HG02571 (cell line): ENCODE data around the gene CNST.
A peak's percentile ranks its signal among the peaks of the same experiment; 100 is the strongest.
"Not testable (repeated sequence)": the region's sequence is repeated elsewhere in the genome, so short reads cannot be mapped to it uniquely, and the experiment has no call there.

Experiments
- ATAC-seq: cut with Tn5 transposase; IDR thresholded peaks from one replicate; pipeline ENCODE4 v1.9.1; 2021; ENCODE audit warnings: mild to moderate bottlenecking, moderate library complexity; ENCODE audit not compliant: unreplicated experiment

The CNST gene

DNA sequence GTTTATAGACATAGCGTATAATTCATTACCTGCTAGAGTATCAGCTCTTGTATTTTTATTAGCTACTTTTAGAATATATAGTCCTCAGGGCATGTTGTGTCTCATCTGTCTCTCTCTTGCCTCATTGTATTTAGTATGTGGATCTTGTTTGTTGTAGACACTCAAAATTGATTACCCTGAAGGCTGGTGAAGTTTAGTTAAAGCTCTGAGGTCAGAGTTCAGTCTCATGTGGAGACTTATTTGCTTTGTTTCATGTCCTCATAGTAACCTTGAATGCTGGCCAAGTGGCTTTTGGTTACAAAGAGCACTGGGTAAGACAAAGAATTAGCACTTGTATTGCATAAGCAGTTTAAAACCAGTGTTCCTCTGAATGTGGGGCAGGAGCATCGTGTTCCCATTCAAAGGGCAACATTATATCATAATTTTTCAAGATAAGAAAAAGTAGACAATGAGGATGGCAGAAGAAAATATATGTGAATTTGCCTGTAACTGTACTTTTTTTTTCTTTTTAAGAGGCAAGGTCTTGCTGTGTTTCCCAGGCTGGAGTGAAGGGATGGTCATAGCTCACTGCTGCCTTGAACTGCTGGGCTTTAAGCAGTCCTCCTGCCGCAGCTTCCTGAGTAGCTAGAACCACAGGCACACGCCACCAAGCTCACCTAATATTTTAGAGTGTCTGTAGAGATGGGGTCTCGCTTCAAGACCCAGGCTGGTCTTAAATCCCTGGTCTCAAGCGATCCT, 17.4 kb downstream of the CNST start:
- ATAC-seq: no peak

DNA sequence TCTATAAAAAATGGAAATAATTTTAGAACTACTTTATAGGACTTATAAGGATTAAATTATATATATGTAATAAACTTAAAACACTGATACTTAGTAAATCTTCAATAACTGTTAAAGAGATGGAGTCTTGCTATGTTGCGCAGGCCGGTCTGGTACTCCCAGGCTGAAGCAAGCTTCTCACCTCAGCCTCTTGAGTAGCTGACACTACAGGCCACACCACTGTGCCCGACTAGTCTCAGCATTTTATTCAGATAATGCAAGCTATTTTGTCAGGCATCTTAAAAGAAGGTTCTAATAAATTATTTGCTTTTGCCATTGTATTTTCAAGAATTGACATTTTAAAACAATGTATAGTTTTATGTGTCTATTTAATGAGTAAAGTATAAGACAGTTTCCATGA, 20.8 kb downstream of the CNST start:
- ATAC-seq: no peak

DNA sequence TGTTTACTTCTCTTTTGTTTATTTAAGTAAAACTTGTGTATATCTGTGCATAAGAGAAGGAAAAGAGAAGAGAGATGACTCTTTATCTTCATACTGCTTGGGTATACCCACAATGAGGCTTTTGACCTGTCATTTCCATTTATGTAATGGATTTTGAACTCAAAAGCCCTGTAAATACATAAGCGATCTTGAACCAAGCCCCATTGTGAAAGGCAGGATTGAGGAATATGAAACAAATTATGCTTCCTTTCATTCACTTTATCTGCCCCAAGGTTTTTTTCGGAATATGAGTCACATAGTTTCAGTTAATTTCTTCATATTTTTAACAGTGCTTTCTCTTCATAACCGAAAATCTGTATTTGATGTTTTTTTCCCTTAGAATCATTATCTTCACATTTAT, 21.4 kb downstream of the CNST start:
- ATAC-seq: no peak

- ATAC-seq: no peak
Observed at GRCh38 chr1:246588159-246588721, 22.0 kb downstream of the CNST start.

DNA sequence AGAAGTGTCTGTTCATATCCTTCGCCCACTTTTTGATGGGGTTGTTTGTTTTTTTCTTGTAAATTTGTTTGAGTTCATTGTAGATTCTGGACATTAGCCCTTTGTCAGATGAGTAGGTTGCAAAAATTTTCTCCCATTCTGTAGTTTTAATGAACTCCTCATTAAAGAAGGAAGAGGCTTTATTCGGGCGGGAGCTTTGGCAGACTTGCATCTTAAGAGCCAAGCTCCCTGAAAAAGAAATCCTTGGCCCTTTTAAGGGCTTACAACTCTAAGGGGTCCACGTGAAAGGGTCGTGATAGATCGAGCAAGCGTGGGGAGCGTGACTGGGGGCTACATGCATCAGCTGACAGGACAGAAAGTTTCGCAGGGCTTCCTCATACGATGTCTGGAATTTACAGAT, 23.7 kb downstream of the CNST start:
- not testable (repeated sequence) for ATAC-seq

- peak; percentile 29 for ATAC-seq
Observed at GRCh38 chr1:246591047-246591446, 24.8 kb downstream of the CNST start.

GRCh38 chr1:246591504-246591903, 25.2 kb downstream of the CNST start:
- ATAC-seq: peak; percentile 99

GRCh38 chr1:246591958-246592357, 25.7 kb downstream of the CNST start:
- no peak for ATAC-seq

GRCh38 chr1:246592695-246593094, 26.4 kb downstream of the CNST start:
- no peak for ATAC-seq

- no peak for ATAC-seq
Observed at GRCh38 chr1:246595146-246595545, 28.9 kb downstream of the CNST start.

DNA sequence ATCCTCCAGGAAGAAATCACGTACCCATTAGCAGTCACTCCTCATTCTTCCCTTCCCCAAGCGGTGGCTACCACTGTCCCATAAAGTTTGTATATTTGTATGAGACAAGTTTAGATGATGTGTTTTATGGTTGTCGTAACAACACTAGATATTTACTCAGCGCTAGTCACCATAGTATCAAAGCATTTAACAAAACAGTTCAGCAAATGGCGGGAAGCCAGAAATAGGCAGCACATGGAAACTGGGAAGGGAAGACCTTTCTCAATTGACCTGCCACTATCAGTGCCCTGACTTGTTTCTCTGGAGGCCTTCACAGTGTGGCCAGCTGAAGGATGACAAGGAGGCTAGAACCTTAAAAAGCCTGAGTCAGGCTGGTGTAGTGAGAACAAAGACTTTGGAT, 31.1 kb downstream of the CNST start:
- ATAC-seq: no peak

DNA sequence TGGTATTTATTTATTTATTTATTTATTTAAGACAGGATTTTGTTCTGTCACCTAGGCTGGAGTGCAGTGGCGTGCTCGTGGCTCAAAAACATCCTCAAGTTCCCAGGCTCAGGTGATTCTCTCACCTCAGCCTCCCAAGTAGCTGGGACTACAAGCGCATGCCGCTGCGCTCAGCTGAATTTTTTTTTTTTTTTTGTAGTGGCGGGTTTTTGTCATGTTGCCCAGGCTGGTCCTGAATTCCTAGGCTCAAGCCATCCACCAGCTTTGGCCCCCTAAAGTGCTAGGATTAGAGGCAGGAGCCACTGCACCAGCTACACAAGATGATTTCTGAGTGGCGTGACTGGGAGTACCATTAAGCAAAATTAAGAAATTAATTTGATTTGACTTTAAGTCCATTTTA, 31.7 kb downstream of the CNST start:
- ATAC-seq: no peak

GRCh38 chr1:246599315-246599714, 33.1 kb downstream of the CNST start:
- ATAC-seq: no peak

- no peak for ATAC-seq
Observed at GRCh38 chr1:246600579-246600978, 34.3 kb downstream of the CNST start.

DNA sequence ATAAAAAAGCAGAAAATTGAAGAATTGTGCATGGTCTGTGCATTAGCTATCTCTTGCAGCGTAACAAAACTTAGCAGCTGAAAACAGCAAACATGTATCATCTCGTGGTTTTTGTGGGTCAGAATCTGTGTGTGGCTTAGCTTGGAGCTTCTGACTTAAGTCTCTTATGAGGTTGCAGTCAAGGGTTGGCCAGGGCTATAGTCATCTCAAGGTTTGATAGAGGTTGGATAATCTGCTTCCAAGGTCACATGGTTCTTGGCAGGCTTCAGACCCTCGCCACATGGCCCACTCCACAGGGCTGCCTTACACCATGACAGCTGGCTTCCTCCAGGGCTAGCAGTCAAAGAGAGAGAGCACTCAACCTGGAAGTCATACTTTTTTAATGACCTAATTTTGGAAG, 35.9 kb downstream of the CNST start:
- ATAC-seq: no peak

- not testable (repeated sequence) for ATAC-seq
Observed at GRCh38 chr1:246605231-246605630, 39.0 kb downstream of the CNST start.

- ATAC-seq: no peak
Observed at GRCh38 chr1:246607462-246607861, 41.2 kb downstream of the CNST start.

DNA sequence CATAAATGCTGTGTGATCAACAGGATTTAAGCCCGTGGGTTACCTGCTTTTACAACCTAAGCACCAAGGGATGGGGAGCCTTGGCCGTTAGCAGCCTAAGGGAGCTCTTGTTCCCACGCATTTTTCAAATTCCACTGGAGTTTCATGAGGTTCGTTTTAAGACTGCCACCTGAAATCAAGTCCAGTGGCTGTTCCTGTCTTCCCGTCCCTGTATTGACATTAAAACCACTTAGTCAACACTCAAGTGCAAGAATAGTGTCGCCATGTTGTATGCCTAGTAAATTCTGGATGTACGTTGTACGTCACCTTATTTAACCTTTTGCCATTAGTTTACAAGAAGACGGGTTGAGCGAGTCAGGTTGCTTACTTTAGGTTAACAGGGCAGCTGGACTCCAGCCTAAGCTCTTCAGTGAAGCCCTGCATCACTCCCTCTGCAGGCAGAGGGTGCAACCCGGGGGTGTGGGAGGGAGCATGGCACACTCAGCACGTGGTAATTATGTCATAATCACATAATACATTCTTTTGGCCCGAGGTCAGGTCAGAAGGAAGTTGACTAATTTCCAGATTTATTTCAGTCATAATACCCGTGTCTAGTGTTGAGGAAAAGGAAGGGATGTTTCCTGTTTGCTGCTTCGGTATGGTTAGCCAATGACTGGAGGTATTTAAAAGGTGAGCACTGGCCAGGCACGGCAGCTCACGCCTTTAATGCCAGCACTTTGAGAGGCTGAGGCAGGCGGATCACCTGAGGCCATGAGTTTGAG, 42.5 kb downstream of the CNST start:
- no peak for ATAC-seq

DNA sequence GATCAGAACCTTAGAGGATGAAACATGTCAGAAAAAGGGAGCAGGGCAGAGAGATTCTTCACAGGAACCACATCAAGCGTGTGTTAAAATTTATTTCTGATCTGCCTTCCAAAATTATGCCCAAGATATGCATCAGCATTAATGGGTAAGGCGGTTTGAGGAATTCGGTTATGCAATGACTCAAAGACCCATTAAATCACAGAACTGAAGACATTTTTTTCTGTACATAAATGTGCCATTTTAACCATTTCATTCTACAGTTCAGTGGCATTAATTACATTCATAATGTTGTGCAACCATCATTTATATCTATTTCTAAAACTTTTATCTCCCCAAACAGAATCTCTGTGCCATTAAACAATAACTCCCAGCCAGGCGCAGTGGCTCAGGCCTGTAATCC, 43.4 kb downstream of the CNST start:
- ATAC-seq: no peak

DNA sequence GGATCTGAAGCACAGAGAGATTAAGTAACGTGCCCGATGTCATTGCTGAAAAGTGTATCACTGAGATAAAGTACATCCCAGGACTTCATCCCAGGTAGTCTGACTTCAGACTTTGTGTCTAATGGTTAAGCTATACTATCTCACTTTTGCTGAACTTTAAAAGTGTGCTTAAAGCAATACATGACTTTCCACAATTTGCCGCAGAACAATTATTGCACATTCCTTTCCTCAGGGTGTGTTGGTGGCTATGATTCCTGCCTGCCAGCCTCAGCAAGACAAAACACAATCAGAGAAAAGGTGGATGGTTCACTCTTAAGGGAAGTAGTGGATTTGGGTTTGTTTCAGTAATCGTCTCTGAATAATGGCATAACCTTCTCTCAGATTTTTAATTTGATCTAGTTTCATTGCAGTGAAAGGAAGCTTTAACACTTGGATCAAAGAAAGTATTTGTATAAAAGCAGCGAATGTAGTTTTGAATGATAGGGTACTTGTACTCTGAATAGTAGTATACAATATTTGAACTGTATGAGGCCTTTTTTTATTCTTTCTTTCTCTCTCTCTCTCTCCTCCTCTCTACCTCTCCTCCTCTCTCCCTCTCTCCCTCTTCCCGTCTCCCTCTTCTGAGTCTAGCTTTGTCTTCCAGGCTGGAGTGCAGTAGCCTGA, 47.0 kb downstream of the CNST start:
- ATAC-seq: no peak

DNA sequence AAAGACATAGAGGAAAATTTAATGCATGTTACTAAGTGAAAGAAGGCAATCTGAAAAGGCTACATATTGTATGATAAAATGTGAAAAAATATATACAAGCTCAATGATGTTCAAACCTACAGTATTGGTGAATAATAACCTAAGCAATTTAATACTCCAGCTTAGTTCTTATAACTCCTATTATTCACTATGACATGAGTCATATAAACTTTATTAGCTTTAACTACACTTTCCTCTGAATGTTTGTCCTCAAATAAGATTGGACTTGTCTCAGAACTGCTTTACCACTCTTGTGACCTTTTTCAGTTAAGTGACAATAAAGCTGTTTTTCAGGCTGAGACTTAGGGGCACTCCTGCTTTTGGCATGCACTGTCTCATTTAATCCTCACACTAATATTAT, 50.9 kb downstream of the CNST start:
- no peak for ATAC-seq

DNA sequence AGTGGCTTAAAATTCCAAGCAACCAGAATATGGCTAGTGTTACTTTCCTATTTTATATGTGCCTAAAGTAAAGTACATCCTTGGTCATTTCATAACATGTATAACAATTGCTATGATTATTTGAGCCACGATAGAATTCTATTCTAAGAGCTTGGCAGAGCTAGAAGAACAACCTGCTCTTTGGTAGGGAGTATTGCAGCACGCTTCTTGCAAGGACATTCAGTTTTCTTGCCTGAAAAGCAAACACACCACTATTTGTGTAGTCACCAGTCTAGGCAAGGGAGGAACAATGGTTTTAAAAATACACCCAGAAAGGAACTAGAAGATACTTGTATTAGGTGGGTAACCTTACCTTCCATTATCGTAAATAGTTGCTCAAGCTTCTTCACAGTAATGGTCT, 51.5 kb downstream of the CNST start:
- ATAC-seq: no peak
